PFSK-1 (cell line): Measurements from ENCODE around the gene KNG1.

Source experiments
- FOXP2 ChIP-seq: optimal IDR thresholded peaks from 2 replicates; pipeline ENCODE3; 2011; ENCODE audit warnings: borderline replicate concordance, control low read depth, inconsistent platforms; ENCODE audit not compliant: insufficient read depth; ENCODE audit errors: extremely low read length, extremely low read depth
- POLR2AphosphoS5 ChIP-seq: IDR thresholded peaks from 2 replicates; pipeline ENCODE4 v1.6.1; 2012; ENCODE audit warnings: low read depth, mild to moderate bottlenecking, control low read depth, low read length, moderate library complexity
- REST ChIP-seq, 2 experiments: IDR thresholded peaks; 2 replicates each; pipeline versions ENCODE4 v1.6.1 to v1.8.0; 2011 to 2012; ENCODE audit warnings: low read depth in 2 of 2, low read length in 2 of 2, control low read depth in 1 of 2, inconsistent platforms in 1 of 2, mild to moderate bottlenecking in 1 of 2, moderate library complexity in 1 of 2; ENCODE audit not compliant: insufficient read depth in 1 of 2
- SIN3A ChIP-seq: IDR thresholded peaks from 2 replicates; pipeline ENCODE4 v1.6.1; 2012; ENCODE audit warnings: mild to moderate bottlenecking, low read length, moderate library complexity, borderline replicate concordance; ENCODE audit not compliant: insufficient read depth
- TAF1 ChIP-seq: IDR thresholded peaks from 2 replicates; pipeline ENCODE4 v1.6.1; 2012; ENCODE audit warnings: low read length, control low read depth, borderline replicate concordance; ENCODE audit not compliant: insufficient read depth

KNG1 gene

GRCh38 chr3:186708983-186709679 is 8.0 kb upstream of the KNG1 start:
- TF ChIP-seq TAF1 (no peak), SIN3A (no peak), FOXP2 (no peak), POLR2AphosphoS5 (no peak)

DNA sequence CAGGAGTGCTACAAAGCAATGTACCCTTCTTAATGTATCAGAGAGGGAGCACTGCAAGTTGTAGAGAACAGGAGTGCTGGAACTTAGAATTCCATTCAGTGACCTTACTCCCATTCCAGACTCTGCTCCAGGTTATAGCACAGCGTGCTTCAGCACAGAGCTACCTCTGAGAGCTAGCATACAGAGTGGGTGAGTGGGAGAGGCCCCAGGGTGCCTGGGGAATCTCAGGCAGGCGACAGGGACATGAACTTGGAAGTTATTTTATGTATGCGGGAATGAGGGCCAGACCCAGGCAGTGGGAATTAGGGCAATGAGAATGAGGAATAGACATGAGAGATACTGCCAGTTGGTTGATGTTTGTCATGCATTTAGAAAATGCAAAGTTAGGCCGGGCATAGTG is 3.7 kb upstream of the KNG1 start:
- TF ChIP-seq REST (IDR thresholded peaks at IDR 0.05; ENCODE audit: insufficient read depth in 1 of 2, low read depth in 2 of 2, low read length in 2 of 2), result no peak
- TF ChIP-seq TAF1, result no peak
- TF ChIP-seq POLR2AphosphoS5, result no peak
- TF ChIP-seq FOXP2, result no peak
- no peak for TF ChIP-seq SIN3A

DNA sequence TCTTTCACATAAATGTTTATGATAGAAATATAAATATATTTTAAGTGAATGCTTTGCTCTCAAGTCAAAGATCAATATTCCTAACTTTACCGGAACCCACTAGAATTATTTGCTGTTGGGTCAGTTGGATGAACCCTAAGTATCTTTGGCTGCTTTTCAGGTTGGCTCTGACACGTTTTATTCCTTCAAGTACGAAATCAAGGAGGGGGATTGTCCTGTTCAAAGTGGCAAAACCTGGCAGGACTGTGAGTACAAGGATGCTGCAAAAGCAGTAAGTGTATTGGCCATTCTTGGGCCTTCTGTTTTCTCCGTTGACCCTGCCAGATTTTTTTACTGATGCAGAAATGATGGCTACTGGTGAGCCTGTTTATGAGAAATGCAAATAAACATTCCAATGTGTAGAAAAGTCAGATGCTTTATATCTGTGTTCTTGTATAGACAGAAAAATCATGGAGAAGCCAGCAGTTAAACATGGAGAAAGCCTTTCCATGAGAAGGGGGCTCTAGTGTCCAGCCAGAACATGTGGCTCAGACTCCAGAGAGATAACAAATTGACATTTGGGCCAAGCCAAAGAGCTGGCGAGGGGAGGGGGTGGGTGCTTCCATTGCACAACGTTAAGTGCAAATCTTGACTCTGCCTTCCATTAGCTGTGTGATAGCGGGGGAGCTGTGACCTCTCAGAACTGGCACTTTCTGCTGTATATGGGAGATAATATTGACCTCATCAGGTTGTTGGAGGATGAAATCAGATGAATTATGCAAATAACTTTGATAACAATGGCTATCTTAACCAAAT is 3.0 kb downstream of the KNG1 start:
- TF ChIP-seq FOXP2 (no peak), REST (IDR thresholded peaks at IDR 0.05; ENCODE audit: insufficient read depth in 1 of 2, low read depth in 2 of 2, low read length in 2 of 2) (no peak), SIN3A (no peak), POLR2AphosphoS5 (no peak), TAF1 (no peak)

DNA sequence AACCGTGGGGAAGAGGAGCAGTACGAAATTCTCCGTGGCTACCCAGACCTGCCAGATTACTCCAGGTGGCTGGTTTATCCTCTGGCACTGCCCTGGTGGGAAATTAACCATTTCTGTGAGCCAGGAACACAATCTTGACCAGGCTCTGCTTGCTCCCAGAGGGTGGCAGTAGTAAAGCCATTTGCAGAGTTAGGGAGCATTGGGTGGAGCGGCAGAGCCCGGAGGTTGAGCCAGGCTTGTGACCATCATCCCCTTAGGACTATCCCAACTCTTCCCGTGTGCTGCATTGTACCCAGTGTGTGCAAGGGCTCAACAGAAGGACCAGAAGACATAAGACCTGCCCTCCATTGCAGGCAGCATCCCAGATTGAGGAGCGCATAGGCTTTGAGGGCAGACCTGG is 5.3 kb downstream of the KNG1 start:
- no peak for TF ChIP-seq POLR2AphosphoS5
- TF ChIP-seq FOXP2, result no peak
- no peak for TF ChIP-seq TAF1
- no peak for TF ChIP-seq REST (IDR thresholded peaks at IDR 0.05; ENCODE audit: insufficient read depth in 1 of 2, low read depth in 2 of 2, low read length in 2 of 2)
- TF ChIP-seq SIN3A, result no peak

GRCh38 chr3:186724911-186725310 is 7.8 kb downstream of the KNG1 start:
- no peak for TF ChIP-seq FOXP2

GRCh38 chr3:186732169-186732766 is 15.1 kb downstream of the KNG1 start:
- TF ChIP-seq FOXP2 (no peak), POLR2AphosphoS5 (no peak), REST (IDR thresholded peaks at IDR 0.05; ENCODE audit: insufficient read depth in 1 of 2, low read depth in 2 of 2, low read length in 2 of 2) (no peak), SIN3A (no peak), TAF1 (no peak)
